K562 (cell line): ENCODE measurements around the gene PTP4A2. TPM values are rescaled to one million over a fixed set of nuclear protein-coding genes. Genes with fewer than 3 reads are reported as not detected.
A peak's percentile ranks its signal among the peaks of the same experiment; 100 is the strongest.

ENCODE experiments used
- CREB5 ChIP-seq: fragments of 250-450 bp; sonication (Bioruptor Pico); IDR thresholded peaks from 2 replicates; pipeline ENCODE4 v1.5.0; 2020; ENCODE audit warnings: mild to moderate bottlenecking
- EGR1 ChIP-seq: fragments of 450-650 bp; conservative IDR thresholded peaks from 2 replicates; pipeline ENCODE4 v1.6.1; 2017; ENCODE audit warnings: mild to moderate bottlenecking
- HDAC2 ChIP-seq: fragments of 450-650 bp; IDR thresholded peaks from 2 replicates; pipeline ENCODE4 v1.6.1; 2016; ENCODE audit warnings: mild to moderate bottlenecking
- MBD2 ChIP-seq: sonication (generic); IDR thresholded peaks from 2 replicates; pipeline ENCODE4 v1.6.1; 2016; ENCODE audit warnings: low read depth, borderline replicate concordance
- MXI1 ChIP-seq: IDR thresholded peaks from 2 replicates; pipeline ENCODE4 v1.6.1; 2011; ENCODE audit warnings: low read depth, mild to moderate bottlenecking, improper control_type of control experiment, low read length
- POLR2A ChIP-seq: fragments of 450-650 bp; conservative IDR thresholded peaks from 2 replicates; pipeline ENCODE4 v1.6.1; 2016
- SUPT5H ChIP-seq: fragments of 450-650 bp; IDR thresholded peaks from 2 replicates; pipeline ENCODE4 v1.6.1; 2016
- TCF7L2 ChIP-seq: fragments of 150-350 bp; IDR thresholded peaks from 2 replicates; pipeline ENCODE4 v1.6.1; 2016; ENCODE audit warnings: low read depth, mild to moderate bottlenecking, low read length, moderate library complexity
- TFAM ChIP-seq: fragments of 250-450 bp; sonication (Bioruptor Pico); conservative IDR thresholded peaks from 2 replicates; pipeline ENCODE4 v1.5.0; 2021; ENCODE audit warnings: mild to moderate bottlenecking, moderate library complexity
- THRAP3 ChIP-seq: fragments of 450-650 bp; IDR thresholded peaks from 2 replicates; pipeline ENCODE4 v1.6.1; 2016; ENCODE audit warnings: mild to moderate bottlenecking, inconsistent platforms, borderline replicate concordance
- USF1 ChIP-seq: sonication (generic); formaldehyde crosslinking; IDR thresholded peaks from 2 replicates; pipeline ENCODE4 v1.9.0; 2022; ENCODE audit warnings: mild to moderate bottlenecking, missing genetic modification reagents
- ZC3H4 ChIP-seq: sonication (generic); formaldehyde crosslinking; IDR thresholded peaks from 2 replicates; pipeline ENCODE4 v1.9.0; 2021; ENCODE audit warnings: missing genetic modification reagents, borderline replicate concordance
- ZNF212 ChIP-seq: fragments of 450-650 bp; formaldehyde crosslinking; IDR thresholded peaks from 2 replicates; pipeline ENCODE4 v1.4.0; 2020; ENCODE audit warnings: mild to moderate bottlenecking
- ZNF707 ChIP-seq: fragments of 250-450 bp; sonication (Bioruptor Pico); conservative IDR thresholded peaks from 2 replicates; pipeline ENCODE4 v1.8.0; 2022; ENCODE audit warnings: inconsistent platforms, mild to moderate bottlenecking, moderate library complexity
- polyA plus RNA-seq, 8 experiments: library from polyadenylated mRNA; depleted of rRNA in 4 of 8; stranded (reverse) in 5 of 8; unstranded in 3 of 8; fragments of >200 nt; fragmentation: Nextera tagmentation in 2 of 8; fragmentation: Illumina TruSeq in 1 of 8; extraction: Ambion mirVana in 2 of 8; extraction: Trizol in 1 of 8; gene quantifications; 2 replicates each; pipeline versions ENCODE4 v1.2.1 to v1.2.3, GENCODE V29; 2011 to 2014; ENCODE audit warnings: inconsistent platforms in 1 of 8, missing spikeins in 1 of 8
- total RNA-seq, 7 experiments: library from RNA; depleted of rRNA in 6 of 7; stranded (reverse); fragments of >200 nt in 6 of 7; fragmentation: Illumina TruSeq in 2 of 7; extraction: Trizol in 2 of 7; gene quantifications; 2 replicates each; pipeline versions ENCODE4 v1.2.1 to v1.2.3, GENCODE V29; 2011 to 2021; ENCODE audit warnings: low replicate concordance in 1 of 7
- TF ChIP-seq, protein P1 (sequence below): fragments of 200-600 bp; sonication (generic); IDR thresholded peaks from one replicate; pipeline ENCODE4 v1.6.1; 2012; ENCODE audit warnings: mild to moderate bottlenecking, low read depth, low read length, inconsistent platforms

Gene PTP4A2
- total and polyA plus RNA-seq, 9 of the 15 experiments (the other 6 are each of a cell fraction or from before 2014, with no cell fraction given), result 197 to 870 (median 480) TPM

- TF ChIP-seq, protein P1, sequence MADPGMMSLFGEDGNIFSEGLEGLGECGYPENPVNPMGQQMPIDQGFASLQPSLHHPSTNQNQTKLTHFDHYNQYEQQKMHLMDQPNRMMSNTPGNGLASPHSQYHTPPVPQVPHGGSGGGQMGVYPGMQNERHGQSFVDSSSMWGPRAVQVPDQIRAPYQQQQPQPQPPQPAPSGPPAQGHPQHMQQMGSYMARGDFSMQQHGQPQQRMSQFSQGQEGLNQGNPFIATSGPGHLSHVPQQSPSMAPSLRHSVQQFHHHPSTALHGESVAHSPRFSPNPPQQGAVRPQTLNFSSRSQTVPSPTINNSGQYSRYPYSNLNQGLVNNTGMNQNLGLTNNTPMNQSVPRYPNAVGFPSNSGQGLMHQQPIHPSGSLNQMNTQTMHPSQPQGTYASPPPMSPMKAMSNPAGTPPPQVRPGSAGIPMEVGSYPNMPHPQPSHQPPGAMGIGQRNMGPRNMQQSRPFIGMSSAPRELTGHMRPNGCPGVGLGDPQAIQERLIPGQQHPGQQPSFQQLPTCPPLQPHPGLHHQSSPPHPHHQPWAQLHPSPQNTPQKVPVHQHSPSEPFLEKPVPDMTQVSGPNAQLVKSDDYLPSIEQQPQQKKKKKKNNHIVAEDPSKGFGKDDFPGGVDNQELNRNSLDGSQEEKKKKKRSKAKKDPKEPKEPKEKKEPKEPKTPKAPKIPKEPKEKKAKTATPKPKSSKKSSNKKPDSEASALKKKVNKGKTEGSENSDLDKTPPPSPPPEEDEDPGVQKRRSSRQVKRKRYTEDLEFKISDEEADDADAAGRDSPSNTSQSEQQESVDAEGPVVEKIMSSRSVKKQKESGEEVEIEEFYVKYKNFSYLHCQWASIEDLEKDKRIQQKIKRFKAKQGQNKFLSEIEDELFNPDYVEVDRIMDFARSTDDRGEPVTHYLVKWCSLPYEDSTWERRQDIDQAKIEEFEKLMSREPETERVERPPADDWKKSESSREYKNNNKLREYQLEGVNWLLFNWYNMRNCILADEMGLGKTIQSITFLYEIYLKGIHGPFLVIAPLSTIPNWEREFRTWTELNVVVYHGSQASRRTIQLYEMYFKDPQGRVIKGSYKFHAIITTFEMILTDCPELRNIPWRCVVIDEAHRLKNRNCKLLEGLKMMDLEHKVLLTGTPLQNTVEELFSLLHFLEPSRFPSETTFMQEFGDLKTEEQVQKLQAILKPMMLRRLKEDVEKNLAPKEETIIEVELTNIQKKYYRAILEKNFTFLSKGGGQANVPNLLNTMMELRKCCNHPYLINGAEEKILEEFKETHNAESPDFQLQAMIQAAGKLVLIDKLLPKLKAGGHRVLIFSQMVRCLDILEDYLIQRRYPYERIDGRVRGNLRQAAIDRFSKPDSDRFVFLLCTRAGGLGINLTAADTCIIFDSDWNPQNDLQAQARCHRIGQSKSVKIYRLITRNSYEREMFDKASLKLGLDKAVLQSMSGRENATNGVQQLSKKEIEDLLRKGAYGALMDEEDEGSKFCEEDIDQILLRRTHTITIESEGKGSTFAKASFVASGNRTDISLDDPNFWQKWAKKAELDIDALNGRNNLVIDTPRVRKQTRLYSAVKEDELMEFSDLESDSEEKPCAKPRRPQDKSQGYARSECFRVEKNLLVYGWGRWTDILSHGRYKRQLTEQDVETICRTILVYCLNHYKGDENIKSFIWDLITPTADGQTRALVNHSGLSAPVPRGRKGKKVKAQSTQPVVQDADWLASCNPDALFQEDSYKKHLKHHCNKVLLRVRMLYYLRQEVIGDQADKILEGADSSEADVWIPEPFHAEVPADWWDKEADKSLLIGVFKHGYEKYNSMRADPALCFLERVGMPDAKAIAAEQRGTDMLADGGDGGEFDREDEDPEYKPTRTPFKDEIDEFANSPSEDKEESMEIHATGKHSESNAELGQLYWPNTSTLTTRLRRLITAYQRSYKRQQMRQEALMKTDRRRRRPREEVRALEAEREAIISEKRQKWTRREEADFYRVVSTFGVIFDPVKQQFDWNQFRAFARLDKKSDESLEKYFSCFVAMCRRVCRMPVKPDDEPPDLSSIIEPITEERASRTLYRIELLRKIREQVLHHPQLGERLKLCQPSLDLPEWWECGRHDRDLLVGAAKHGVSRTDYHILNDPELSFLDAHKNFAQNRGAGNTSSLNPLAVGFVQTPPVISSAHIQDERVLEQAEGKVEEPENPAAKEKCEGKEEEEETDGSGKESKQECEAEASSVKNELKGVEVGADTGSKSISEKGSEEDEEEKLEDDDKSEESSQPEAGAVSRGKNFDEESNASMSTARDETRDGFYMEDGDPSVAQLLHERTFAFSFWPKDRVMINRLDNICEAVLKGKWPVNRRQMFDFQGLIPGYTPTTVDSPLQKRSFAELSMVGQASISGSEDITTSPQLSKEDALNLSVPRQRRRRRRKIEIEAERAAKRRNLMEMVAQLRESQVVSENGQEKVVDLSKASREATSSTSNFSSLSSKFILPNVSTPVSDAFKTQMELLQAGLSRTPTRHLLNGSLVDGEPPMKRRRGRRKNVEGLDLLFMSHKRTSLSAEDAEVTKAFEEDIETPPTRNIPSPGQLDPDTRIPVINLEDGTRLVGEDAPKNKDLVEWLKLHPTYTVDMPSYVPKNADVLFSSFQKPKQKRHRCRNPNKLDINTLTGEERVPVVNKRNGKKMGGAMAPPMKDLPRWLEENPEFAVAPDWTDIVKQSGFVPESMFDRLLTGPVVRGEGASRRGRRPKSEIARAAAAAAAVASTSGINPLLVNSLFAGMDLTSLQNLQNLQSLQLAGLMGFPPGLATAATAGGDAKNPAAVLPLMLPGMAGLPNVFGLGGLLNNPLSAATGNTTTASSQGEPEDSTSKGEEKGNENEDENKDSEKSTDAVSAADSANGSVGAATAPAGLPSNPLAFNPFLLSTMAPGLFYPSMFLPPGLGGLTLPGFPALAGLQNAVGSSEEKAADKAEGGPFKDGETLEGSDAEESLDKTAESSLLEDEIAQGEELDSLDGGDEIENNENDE, result no peak
- no peak for TF ChIP-seq USF1 (CRISPR knock-in tag)
- TF ChIP-seq TFAM, result no peak
- 0 out of 2 replicates have a peak, but pooled peaks have one; percentile 38 for TF ChIP-seq MXI1
- no peak for TF ChIP-seq MBD2
- TF ChIP-seq THRAP3, result no peak
- TF ChIP-seq ZNF707 (CRISPR knock-in tag), result no peak
- no peak for TF ChIP-seq ZNF212 (CRISPR knock-in tag)
- no peak for TF ChIP-seq TCF7L2
- TF ChIP-seq ZC3H4, result no peak
- no peak for TF ChIP-seq EGR1
- TF ChIP-seq HDAC2, result 0 out of 2 replicates have a peak, but pooled peaks have one; percentile 33
- TF ChIP-seq CREB5, result no peak
- no peak; the same call in 1 of the 2 replicates for TF ChIP-seq POLR2A
- no peak for TF ChIP-seq SUPT5H
Observed at GRCh38 chr1:31926853-31927660, 11.1 kb downstream of the PTP4A2 start (continued).
